IPS-NIHi7 (cell line): ENCODE results near the gene WNK2.
"Not testable (repeated sequence)": the region's sequence is repeated elsewhere in the genome, so short reads cannot be mapped to it uniquely, and the experiment has no call there.

ENCODE experiments used
- DNase-seq: peaks from one replicate; pipeline ENCODE4 v3.0.0; 2012; ENCODE audit warnings: mixed read lengths; ENCODE audit errors: extremely low spot score

WNK2 gene

GRCh38 chr9:93183663-93184431 lies at the start of gene WNK2:
Gene WNK2 (plus strand): TSS chr9:93184139. CDS start chr9:93184930, 791 bp downstream.
- DNase-seq, result peak; percentile 94

GRCh38 chr9:93134740-93135444 lies 49.0 kb upstream of the WNK2 start:
- no peak for DNase-seq

- DNase-seq, result no peak
These were observed 47.9 kb upstream of the WNK2 start for GRCh38 chr9:93136011-93136440.

- no peak for DNase-seq
These were observed 46.6 kb upstream of the WNK2 start for GRCh38 chr9:93137362-93137761.

- DNase-seq, result no peak
These were observed 45.7 kb upstream of the WNK2 start for GRCh38 chr9:93138171-93138764.

- DNase-seq, result no peak
These were observed 44.4 kb upstream of the WNK2 start for GRCh38 chr9:93139365-93140182.

- DNase-seq, result no peak
These were observed 42.0 kb upstream of the WNK2 start for GRCh38 chr9:93141771-93142483.

- no peak for DNase-seq
These were observed 40.0 kb upstream of the WNK2 start for GRCh38 chr9:93143830-93144530.

- DNase-seq, result not testable (repeated sequence)
These were observed 37.2 kb upstream of the WNK2 start for GRCh38 chr9:93146696-93147095.

- no peak for DNase-seq
These were observed 36.3 kb upstream of the WNK2 start for GRCh38 chr9:93147632-93148031.

GRCh38 chr9:93148721-93149120 lies 35.2 kb upstream of the WNK2 start:
- no peak for DNase-seq

GRCh38 chr9:93149361-93149760 lies 34.6 kb upstream of the WNK2 start:
- no peak for DNase-seq

- DNase-seq, result no peak
These were observed 32.7 kb upstream of the WNK2 start for GRCh38 chr9:93151097-93151784.

- DNase-seq, result peak; percentile 91
These were observed 29.5 kb upstream of the WNK2 start for GRCh38 chr9:93154293-93154903.

GRCh38 chr9:93155716-93156474 lies 28.0 kb upstream of the WNK2 start:
- DNase-seq, result no peak

GRCh38 chr9:93156475-93157008 lies 27.4 kb upstream of the WNK2 start:
- DNase-seq, result no peak

GRCh38 chr9:93159601-93160471 lies 24.1 kb upstream of the WNK2 start:
- peak; percentile 96 for DNase-seq
